ENCODE measurements around the gene KSR1. TPM values are rescaled to one million over a fixed set of nuclear protein-coding genes. Genes with fewer than 3 reads are reported as not detected.

KSR1 gene
- total RNA-seq, 2 donors from 2014 or later, result 13.9 to 16.5 TPM

DNA sequence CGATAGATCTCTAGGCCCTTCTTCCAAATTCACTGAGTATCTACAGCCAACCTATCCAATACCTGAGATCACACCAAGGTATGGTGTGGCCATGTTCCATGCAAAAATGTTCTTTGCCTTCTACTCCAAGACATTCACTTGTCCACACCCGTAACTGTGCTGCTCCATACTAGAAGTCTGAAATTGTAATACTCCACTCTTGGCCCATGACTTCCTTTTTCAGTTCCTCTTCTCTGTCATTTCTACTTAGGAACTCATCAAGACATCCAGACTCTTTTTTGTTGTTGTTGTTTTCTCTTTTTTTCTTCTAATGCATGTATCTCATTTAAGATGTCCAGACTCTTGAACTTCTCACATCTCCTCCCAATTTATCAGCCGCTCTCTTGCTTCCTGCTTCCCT lies 42.5 kb upstream of the KSR1 start:
- no peak for DNase-seq
- H3K4me3 ChIP-seq, result no peak overlapping the region

DNA sequence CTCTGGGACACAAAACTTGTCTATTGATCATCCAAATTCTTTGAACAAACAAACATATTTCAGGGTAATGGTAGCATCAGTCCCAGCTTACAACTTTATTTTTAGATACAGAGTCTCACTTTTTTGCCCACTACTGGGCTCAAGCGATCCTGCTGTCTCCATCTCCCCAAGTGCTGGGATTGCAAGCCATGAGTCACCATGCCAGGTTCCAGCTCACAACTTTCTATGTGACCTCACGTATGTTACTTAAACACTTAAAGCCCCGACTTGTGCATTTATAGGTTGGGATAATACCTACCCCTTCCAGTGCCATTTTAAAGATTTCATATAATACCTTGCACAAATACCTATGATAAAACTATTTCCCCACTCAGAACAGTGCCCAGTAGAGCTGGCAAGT lies 42.0 kb upstream of the KSR1 start:
- no peak for DNase-seq
- H3K27ac ChIP-seq, result no peak overlapping the region
- H3K9ac ChIP-seq (ENCODE audit: low read depth in 2 of 2, low read length in 2 of 2), result no peak overlapping the region
- H3K4me3 ChIP-seq, result no peak overlapping the region
- H3K4me1 ChIP-seq, result no peaks in the 10 kb centered on the region
- H3K36me3 ChIP-seq, result no peaks in the 10 kb centered on the region
- intact Hi-C loops (cut with DNase I), result no loop called here
- no peaks in the 10 kb centered on the region for H3K9me3 ChIP-seq
- no peaks in the 10 kb centered on the region for H3K27me3 ChIP-seq
- TF ChIP-seq CTCF (IDR thresholded peaks at IDR 0.05), result no peak

More for the DNA sequence above, 42.5 kb upstream of the KSR1 start:
- Histone ChIP-seq H3K9me3 (no peaks in the 10 kb centered on the region), H3K4me1 (no peaks in the 10 kb centered on the region), H3K27ac (no peak overlapping the region), H3K36me3 (no peaks in the 10 kb centered on the region), H3K9ac (ENCODE audit: low read depth in 2 of 2, low read length in 2 of 2) (no peak overlapping the region), H3K27me3 (no peaks in the 10 kb centered on the region)
- no peak for TF ChIP-seq CTCF (IDR thresholded peaks at IDR 0.05)
- intact Hi-C loops (cut with DNase I), result no loop called here

- no peaks in the 10 kb centered on the region for H3K27me3 ChIP-seq
- no peaks in the 10 kb centered on the region for H3K36me3 ChIP-seq
- H3K9ac ChIP-seq (ENCODE audit: low read depth in 2 of 2, low read length in 2 of 2), result no peak overlapping the region
- no peaks in the 10 kb centered on the region for H3K4me1 ChIP-seq
- no peak overlapping the region for H3K27ac ChIP-seq
- H3K9me3 ChIP-seq, result no peaks in the 10 kb centered on the region
- H3K4me3 ChIP-seq, result no peak overlapping the region
- no peak for DNase-seq
- TF ChIP-seq CTCF (IDR thresholded peaks at IDR 0.05), result no peak
- intact Hi-C loops (cut with DNase I), result no loop called here
These were observed 41.6 kb upstream of the KSR1 start for GRCh38 chr17:27414694-27415093.

DNA sequence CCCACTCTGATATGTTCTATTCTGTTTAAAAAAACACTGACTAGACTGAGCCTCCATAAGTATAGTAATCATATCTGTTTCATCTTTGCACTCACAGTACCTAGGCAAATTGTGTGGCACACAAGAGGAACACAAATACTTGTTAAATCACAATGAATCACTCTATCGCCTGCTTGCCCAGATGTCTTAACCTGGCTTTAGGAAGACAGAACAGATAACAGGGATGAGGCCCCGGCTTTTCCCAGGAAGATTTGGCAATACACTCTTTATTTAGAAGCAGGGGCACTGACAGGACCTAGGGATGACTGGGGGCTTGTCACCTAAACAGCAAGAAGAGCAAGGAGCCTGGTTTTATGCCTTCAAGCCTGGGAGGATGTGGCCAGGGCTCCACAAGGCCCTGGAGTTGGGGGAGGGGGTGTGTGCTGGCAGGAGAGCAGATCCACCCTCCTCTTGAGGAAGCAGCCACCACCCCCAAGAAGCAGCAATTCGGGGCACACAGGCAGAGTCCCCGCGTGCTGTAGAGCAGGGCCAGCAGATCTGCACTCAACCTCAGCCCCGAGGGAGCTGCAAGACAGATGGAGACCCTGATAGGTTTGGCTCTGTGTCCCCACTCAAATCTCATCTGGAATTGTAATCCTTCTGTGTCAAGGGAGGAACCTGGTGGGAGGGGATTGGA lies 41.0 kb upstream of the KSR1 start:
- Histone ChIP-seq H3K4me1 (no peaks in the 10 kb centered on the region), H3K9me3 (no peaks in the 10 kb centered on the region), H3K27ac (no peak overlapping the region), H3K9ac (ENCODE audit: low read depth in 2 of 2, low read length in 2 of 2) (no peak overlapping the region), H3K4me3 (no peak overlapping the region), H3K36me3 (no peaks in the 10 kb centered on the region), H3K27me3 (no peaks in the 10 kb centered on the region)
- intact Hi-C loops (cut with DNase I), result no loop called here
- no peak for TF ChIP-seq CTCF (IDR thresholded peaks at IDR 0.05)
- DNase-seq, result no peak

- no peak for DNase-seq
- intact Hi-C loops (cut with DNase I), result no loop called here
These were observed 38.5 kb upstream of the KSR1 start for GRCh38 chr17:27417596-27418365.

More at GRCh38 chr17:27417596-27418365, 38.5 kb upstream of the KSR1 start:
- H3K27me3 ChIP-seq, result no peaks in the 10 kb centered on the region
- H3K9ac ChIP-seq (ENCODE audit: low read depth in 2 of 2, low read length in 2 of 2), result no peak overlapping the region
- no peaks in the 10 kb centered on the region for H3K4me1 ChIP-seq
- no peak for TF ChIP-seq CTCF (IDR thresholded peaks at IDR 0.05)
- no peaks in the 10 kb centered on the region for H3K9me3 ChIP-seq
- no peak overlapping the region for H3K4me3 ChIP-seq
- H3K36me3 ChIP-seq, result no peaks in the 10 kb centered on the region
- H3K27ac ChIP-seq, result no peak overlapping the region
